ENCODE results near the gene LIX1L. TPM values are rescaled to one million over a fixed set of nuclear protein-coding genes. Genes with fewer than 3 reads are reported as not detected.

LIX1L gene
- total RNA-seq, 1 experiment from 2014 or later: 12.4 TPM

DNA sequence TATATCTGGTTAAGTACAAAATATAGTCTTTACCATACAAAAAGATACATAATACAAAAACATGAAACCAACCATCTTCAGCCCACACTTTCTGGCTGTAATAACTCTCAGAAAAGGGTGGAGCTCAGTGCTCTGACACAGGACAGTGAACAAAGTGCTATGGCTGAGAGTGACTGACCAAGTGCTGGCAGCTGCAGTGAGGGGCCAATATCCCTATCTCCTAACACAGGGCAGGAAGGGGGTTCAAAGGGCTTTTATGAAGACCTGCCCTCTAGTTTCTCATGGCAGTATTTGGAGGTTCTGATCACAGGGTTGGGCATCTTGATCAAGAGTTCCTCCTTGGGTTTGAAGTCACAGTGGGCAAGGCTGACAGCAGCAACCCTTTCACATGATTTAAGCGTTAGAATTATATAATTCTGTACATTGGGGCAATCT, 34.7 kb upstream of the LIX1L start:
- POLR2A ChIA-PET: interaction anchor here (2.8 kb wide), 1 partner anchor 13 kb away, joined by 6 read pairs; no protein-coding TSS in a partner anchor
- no TSS peak for BruUV-seq (replicated peaks)
- DNase-seq (ENCODE audit: low read depth, low spot score): no peak
- H3K9ac ChIP-seq (ENCODE audit: low read length): no peak overlapping the region
- no peak overlapping the region for H2AFZ ChIP-seq (ENCODE audit: low read depth, low read length, poor library complexity, severe bottlenecking)
- CTCF ChIA-PET: interaction anchor here (2.3 kb wide), 1 partner anchor 14 kb away, joined by 11 read pairs; no protein-coding TSS in a partner anchor
- H3K4me3 ChIP-seq (replicated peaks in 1 of 2; ENCODE audit: low read depth in 1 of 2, low read length in 2 of 2): no peak overlapping the region
- no peak for ATAC-seq
- H3K79me2 ChIP-seq (ENCODE audit: insufficient read depth, low read length): no peaks in the 10 kb centered on the region
- H3K27me3 ChIP-seq (ENCODE audit: insufficient read depth, low read length): no peaks in the 10 kb centered on the region
- H3K4me1 ChIP-seq (ENCODE audit: control insufficient read depth in 1 of 2, insufficient read depth in 2 of 2, low read length in 2 of 2): peaks cover 2 to 5% of the 10 kb centered on the region in 2 experiments; a peak in 2 of 4 replicates
- H3K36me3 ChIP-seq (ENCODE audit: control insufficient read depth in 1 of 2, insufficient read depth in 2 of 2, low read length in 2 of 2): no peaks in the 10 kb centered on the region
- H3K27ac ChIP-seq (ENCODE audit: low read depth, low read length): no peak overlapping the region
- no peaks in the 10 kb centered on the region for H4K20me1 ChIP-seq (ENCODE audit: insufficient read depth)
- H3K9me2 ChIP-seq (ENCODE audit: insufficient read depth): no peaks in the 10 kb centered on the region
- intact Hi-C loops (cut with micrococcal nuclease): no loop called here
- no peaks in the 10 kb centered on the region for H3K9me3 ChIP-seq (ENCODE audit: control insufficient read depth in 1 of 2, insufficient read depth in 1 of 2, low read depth in 1 of 2, low read length in 2 of 2)
- no peak overlapping the region for H3K4me2 ChIP-seq (ENCODE audit: low read length)
- RAD21 ChIA-PET (ENCODE audit: low non-redundant PET in 1 of 2, low total read pairs in 2 of 2, uncharacterized antibody in 2 of 2, unreplicated experiment in 2 of 2): no interaction called here
- no peak for TF ChIP-seq SIN3A (IDR thresholded peaks at IDR 0.05; ENCODE audit: low read depth)
- TF ChIP-seq MAX (IDR thresholded peaks at IDR 0.05): no peak
- no peak for TF ChIP-seq EZH2phosphoT487 (IDR thresholded peaks at IDR 0.05; ENCODE audit: borderline replicate concordance)

DNA sequence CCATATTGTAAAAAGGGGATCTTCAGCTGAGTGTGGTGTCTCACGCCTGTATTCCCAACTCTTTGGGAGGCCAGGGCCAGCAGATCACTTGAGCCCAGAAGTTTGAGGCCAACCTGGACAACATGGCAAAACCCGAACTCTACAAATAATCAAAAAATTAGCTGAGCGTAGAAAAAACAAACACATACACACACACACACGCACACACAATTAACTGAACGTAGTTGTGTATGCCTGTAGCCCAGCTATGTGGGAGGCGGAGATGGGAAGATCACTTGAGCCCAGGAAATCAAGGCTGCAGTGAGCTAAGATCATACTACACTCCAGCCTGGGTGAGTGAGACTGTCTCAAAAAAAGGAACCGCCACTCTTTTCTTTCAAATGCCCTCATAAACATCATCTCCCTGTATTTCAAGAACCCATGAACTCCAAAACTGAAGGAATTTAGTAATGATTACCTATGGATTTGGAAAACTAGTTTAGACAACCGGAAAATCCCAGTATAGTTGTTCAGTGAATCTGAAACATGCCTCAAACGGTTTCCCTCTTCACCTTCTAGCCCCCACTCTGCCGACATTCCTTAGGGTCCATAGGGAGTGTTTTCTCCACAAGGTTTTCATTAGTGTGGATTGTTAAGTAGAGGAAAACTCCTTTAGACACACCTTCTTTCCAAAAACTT, 34.1 kb upstream of the LIX1L start:
- no peaks in the 10 kb centered on the region for H3K79me2 ChIP-seq (ENCODE audit: insufficient read depth, low read length)
- no peaks in the 10 kb centered on the region for H3K9me2 ChIP-seq (ENCODE audit: insufficient read depth)
- H3K36me3 ChIP-seq (ENCODE audit: control insufficient read depth in 1 of 2, insufficient read depth in 2 of 2, low read length in 2 of 2): no peaks in the 10 kb centered on the region
- no peaks in the 10 kb centered on the region for H3K9me3 ChIP-seq (ENCODE audit: control insufficient read depth in 1 of 2, insufficient read depth in 1 of 2, low read depth in 1 of 2, low read length in 2 of 2)
- no peak overlapping the region for H3K4me2 ChIP-seq (ENCODE audit: low read length)
- TF ChIP-seq MAX (IDR thresholded peaks at IDR 0.05) (no peak), ZNF274 (IDR thresholded peaks at IDR 0.05; ENCODE audit: low read depth, low read length) (no peak), SIN3A (IDR thresholded peaks at IDR 0.05; ENCODE audit: low read depth) (no peak), ZFX (IDR thresholded peaks at IDR 0.05) (no peak), EZH2phosphoT487 (IDR thresholded peaks at IDR 0.05; ENCODE audit: borderline replicate concordance) (no peak), POLR2AphosphoS5 (IDR thresholded peaks at IDR 0.05; ENCODE audit: low read depth, low read length) (no peak), FOSL1 (IDR thresholded peaks at IDR 0.05; ENCODE audit: low read depth) (no peak), TCF7L2 (IDR thresholded peaks at IDR 0.05; ENCODE audit: borderline replicate concordance, extremely low read depth, insufficient read depth, insufficient read length) (no peak), YY1 (IDR thresholded peaks at IDR 0.05; ENCODE audit: extremely low read depth, insufficient replicate concordance, low read depth, low read length) (no peak), ATF3 (IDR thresholded peaks at IDR 0.05) (no peak), RAD21 (IDR thresholded peaks at IDR 0.05; ENCODE audit: low read depth) (no peak), POLR2A (IDR thresholded peaks at IDR 0.05; ENCODE audit: borderline replicate concordance, extremely low read depth, insufficient read depth, insufficient read length) (no peak), EGR1 (IDR thresholded peaks at IDR 0.05; ENCODE audit: low read depth) (no peak), ELF1 (IDR thresholded peaks at IDR 0.05; ENCODE audit: borderline replicate concordance, low read depth) (no peak)
- TF ChIP-seq, protein P1, sequence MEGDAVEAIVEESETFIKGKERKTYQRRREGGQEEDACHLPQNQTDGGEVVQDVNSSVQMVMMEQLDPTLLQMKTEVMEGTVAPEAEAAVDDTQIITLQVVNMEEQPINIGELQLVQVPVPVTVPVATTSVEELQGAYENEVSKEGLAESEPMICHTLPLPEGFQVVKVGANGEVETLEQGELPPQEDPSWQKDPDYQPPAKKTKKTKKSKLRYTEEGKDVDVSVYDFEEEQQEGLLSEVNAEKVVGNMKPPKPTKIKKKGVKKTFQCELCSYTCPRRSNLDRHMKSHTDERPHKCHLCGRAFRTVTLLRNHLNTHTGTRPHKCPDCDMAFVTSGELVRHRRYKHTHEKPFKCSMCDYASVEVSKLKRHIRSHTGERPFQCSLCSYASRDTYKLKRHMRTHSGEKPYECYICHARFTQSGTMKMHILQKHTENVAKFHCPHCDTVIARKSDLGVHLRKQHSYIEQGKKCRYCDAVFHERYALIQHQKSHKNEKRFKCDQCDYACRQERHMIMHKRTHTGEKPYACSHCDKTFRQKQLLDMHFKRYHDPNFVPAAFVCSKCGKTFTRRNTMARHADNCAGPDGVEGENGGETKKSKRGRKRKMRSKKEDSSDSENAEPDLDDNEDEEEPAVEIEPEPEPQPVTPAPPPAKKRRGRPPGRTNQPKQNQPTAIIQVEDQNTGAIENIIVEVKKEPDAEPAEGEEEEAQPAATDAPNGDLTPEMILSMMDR (IDR thresholded peaks at IDR 0.05 in 2 of 3, conservative IDR thresholded peaks at IDR 0.05 in 1 of 3; ENCODE audit: borderline replicate concordance in 1 of 3, insufficient read depth in 1 of 3, low read depth in 2 of 3, low read length in 2 of 3): no peak
- no peak overlapping the region for H3K9ac ChIP-seq (ENCODE audit: low read length)
- H2AFZ ChIP-seq (ENCODE audit: low read depth, low read length, poor library complexity, severe bottlenecking): no peak overlapping the region
- no TSS peak for BruUV-seq (replicated peaks)
- H3K27me3 ChIP-seq (ENCODE audit: insufficient read depth, low read length): no peaks in the 10 kb centered on the region
- ChIA-PET POLR2A (interaction anchor here (2.8 kb wide), 1 partner anchor 12 kb away, joined by 6 read pairs; no protein-coding TSS in a partner anchor), CTCF (interaction anchor here (2.3 kb wide), 1 partner anchor 15 kb away, joined by 11 read pairs; no protein-coding TSS in a partner anchor), RAD21 (ENCODE audit: low non-redundant PET in 1 of 2, low total read pairs in 2 of 2, uncharacterized antibody in 2 of 2, unreplicated experiment in 2 of 2) (no interaction called here)
- no peak overlapping the region for H3K27ac ChIP-seq (ENCODE audit: low read depth, low read length)
- intact Hi-C loops (cut with micrococcal nuclease): no loop called here
- no peak overlapping the region for H3K4me3 ChIP-seq (replicated peaks in 1 of 2; ENCODE audit: low read depth in 1 of 2, low read length in 2 of 2)
- DNase-seq (ENCODE audit: low read depth, low spot score): no peak
- no peaks in the 10 kb centered on the region for H4K20me1 ChIP-seq (ENCODE audit: insufficient read depth)
- ATAC-seq: no peak
- peaks cover 2 to 5% of the 10 kb centered on the region in 2 experiments; a peak in 2 of 4 replicates for H3K4me1 ChIP-seq (ENCODE audit: control insufficient read depth in 1 of 2, insufficient read depth in 2 of 2, low read length in 2 of 2)

Data from HCT116 (cell line).